ENCODE results near the gene APBB2. TPM values are rescaled to one million over a fixed set of nuclear protein-coding genes. Genes with fewer than 3 reads are reported as not detected.

APBB2 gene
- total RNA-seq, 2 donors from 2014 or later = 37.3 to 75.3 TPM

GRCh38 chr4:41043465-41043864 lies 170.9 kb downstream of the APBB2 start:
- no peaks in the 10 kb centered on the region for H3K27me3 ChIP-seq
- H3K4me3 ChIP-seq = no peak overlapping the region
- H3K36me3 ChIP-seq = no peaks in the 10 kb centered on the region
- H3K9me3 ChIP-seq = peaks cover 0 to 4% of the 10 kb centered on the region in 2 donors
- DNase-seq (ENCODE audit: low spot score) = no peak
- TF ChIP-seq CTCF (IDR thresholded peaks at IDR 0.05) = no peak
- no peak overlapping the region for H3K27ac ChIP-seq
- H3K4me1 ChIP-seq = peaks cover 0 to 4% of the 10 kb centered on the region in 2 donors

- no peak for TF ChIP-seq CTCF (IDR thresholded peaks at IDR 0.05)
- no peaks in the 10 kb centered on the region for H3K36me3 ChIP-seq
- H3K4me3 ChIP-seq = no peak overlapping the region
- H3K27ac ChIP-seq = no peak overlapping the region
- DNase-seq (ENCODE audit: low spot score) = no peak
- no peaks in the 10 kb centered on the region for H3K27me3 ChIP-seq
- no peaks in the 10 kb centered on the region for H3K4me1 ChIP-seq
- peaks cover 0 to 4% of the 10 kb centered on the region in 2 donors for H3K9me3 ChIP-seq
Observed at GRCh38 chr4:41041551-41041950, 172.8 kb downstream of the APBB2 start.

- no peak for DNase-seq (ENCODE audit: low spot score)
- H3K27me3 ChIP-seq = no peaks in the 10 kb centered on the region
- no peaks in the 10 kb centered on the region for H3K36me3 ChIP-seq
- no peaks in the 10 kb centered on the region for H3K9me3 ChIP-seq
- TF ChIP-seq CTCF (IDR thresholded peaks at IDR 0.05) = no peak
- no peaks in the 10 kb centered on the region for H3K4me1 ChIP-seq
- no peak overlapping the region for H3K4me3 ChIP-seq
- H3K27ac ChIP-seq = no peak overlapping the region
Observed at GRCh38 chr4:41039317-41039716, 175.0 kb downstream of the APBB2 start.

GRCh38 chr4:41038304-41038703 lies 176.0 kb downstream of the APBB2 start:
- no peaks in the 10 kb centered on the region for H3K4me1 ChIP-seq
- no peak for TF ChIP-seq CTCF (IDR thresholded peaks at IDR 0.05)
- H3K27ac ChIP-seq = no peak overlapping the region
- no peaks in the 10 kb centered on the region for H3K36me3 ChIP-seq
- H3K4me3 ChIP-seq = no peak overlapping the region
- DNase-seq (ENCODE audit: low spot score) = no peak
- H3K9me3 ChIP-seq = no peaks in the 10 kb centered on the region
- no peaks in the 10 kb centered on the region for H3K27me3 ChIP-seq

GRCh38 chr4:41029098-41029497 lies 185.2 kb downstream of the APBB2 start:
- Histone ChIP-seq H3K4me1 (peaks cover 0 to 13% of the 10 kb centered on the region in 2 donors), H3K36me3 (no peaks in the 10 kb centered on the region), H3K27ac (peak overlapping the region in 1 of 2 donors; percentile 32), H3K4me3 (no peak overlapping the region), H3K9me3 (peaks cover 0 to 28% of the 10 kb centered on the region in 2 donors), H3K27me3 (no peaks in the 10 kb centered on the region)
- no peak for TF ChIP-seq CTCF (IDR thresholded peaks at IDR 0.05)
- DNase-seq (ENCODE audit: low spot score) = no peak

- no peak for DNase-seq (ENCODE audit: low spot score)
- H3K27ac ChIP-seq = peak overlapping the region in 1 of 2 donors; percentile 32
- no peaks in the 10 kb centered on the region for H3K36me3 ChIP-seq
- peaks cover 0 to 13% of the 10 kb centered on the region in 2 donors for H3K4me1 ChIP-seq
- H3K9me3 ChIP-seq = peaks cover 0 to 34% of the 10 kb centered on the region in 2 donors
- TF ChIP-seq CTCF (IDR thresholded peaks at IDR 0.05) = no peak
- no peak overlapping the region for H3K4me3 ChIP-seq
- H3K27me3 ChIP-seq = no peaks in the 10 kb centered on the region
Observed at GRCh38 chr4:41028392-41029076, 185.8 kb downstream of the APBB2 start.

Data from right atrium auricular region (tissue), 2 donors.